Measurements from ENCODE around the gene EAPP. TPM values are rescaled to one million over a fixed set of nuclear protein-coding genes. Genes with fewer than 3 reads are reported as not detected.

EAPP gene
- total and polyA plus RNA-seq, 2 of the 13 experiments (the other 11 are each of a cell fraction or from before 2014, with no cell fraction given) = 68.7 to 110 TPM

DNA sequence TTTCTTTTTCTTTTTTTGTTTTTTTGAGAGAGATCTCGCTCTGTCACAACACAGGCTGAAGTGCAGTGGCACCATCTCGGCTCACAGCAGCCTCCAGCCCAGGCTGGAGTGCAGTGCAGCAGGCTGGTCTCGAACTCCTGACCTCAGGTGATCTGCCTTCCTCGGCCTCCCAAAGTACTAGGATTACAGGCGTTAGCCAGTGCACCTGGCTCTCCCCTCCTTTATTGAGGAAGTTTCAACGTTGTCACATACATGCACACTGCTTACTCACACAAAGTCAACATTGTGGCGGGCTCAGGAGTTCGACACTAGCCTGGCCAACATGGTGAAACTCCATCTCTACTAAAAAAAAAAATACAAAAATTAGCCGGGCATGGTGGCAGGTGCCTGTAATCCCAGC, 32.0 kb downstream of the EAPP start (continued):
- TF ChIP-seq, protein P1, sequence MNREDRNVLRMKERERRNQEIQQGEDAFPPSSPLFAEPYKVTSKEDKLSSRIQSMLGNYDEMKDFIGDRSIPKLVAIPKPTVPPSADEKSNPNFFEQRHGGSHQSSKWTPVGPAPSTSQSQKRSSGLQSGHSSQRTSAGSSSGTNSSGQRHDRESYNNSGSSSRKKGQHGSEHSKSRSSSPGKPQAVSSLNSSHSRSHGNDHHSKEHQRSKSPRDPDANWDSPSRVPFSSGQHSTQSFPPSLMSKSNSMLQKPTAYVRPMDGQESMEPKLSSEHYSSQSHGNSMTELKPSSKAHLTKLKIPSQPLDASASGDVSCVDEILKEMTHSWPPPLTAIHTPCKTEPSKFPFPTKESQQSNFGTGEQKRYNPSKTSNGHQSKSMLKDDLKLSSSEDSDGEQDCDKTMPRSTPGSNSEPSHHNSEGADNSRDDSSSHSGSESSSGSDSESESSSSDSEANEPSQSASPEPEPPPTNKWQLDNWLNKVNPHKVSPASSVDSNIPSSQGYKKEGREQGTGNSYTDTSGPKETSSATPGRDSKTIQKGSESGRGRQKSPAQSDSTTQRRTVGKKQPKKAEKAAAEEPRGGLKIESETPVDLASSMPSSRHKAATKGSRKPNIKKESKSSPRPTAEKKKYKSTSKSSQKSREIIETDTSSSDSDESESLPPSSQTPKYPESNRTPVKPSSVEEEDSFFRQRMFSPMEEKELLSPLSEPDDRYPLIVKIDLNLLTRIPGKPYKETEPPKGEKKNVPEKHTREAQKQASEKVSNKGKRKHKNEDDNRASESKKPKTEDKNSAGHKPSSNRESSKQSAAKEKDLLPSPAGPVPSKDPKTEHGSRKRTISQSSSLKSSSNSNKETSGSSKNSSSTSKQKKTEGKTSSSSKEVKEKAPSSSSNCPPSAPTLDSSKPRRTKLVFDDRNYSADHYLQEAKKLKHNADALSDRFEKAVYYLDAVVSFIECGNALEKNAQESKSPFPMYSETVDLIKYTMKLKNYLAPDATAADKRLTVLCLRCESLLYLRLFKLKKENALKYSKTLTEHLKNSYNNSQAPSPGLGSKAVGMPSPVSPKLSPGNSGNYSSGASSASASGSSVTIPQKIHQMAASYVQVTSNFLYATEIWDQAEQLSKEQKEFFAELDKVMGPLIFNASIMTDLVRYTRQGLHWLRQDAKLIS (CRISPR knock-in tag; IDR thresholded peaks at IDR 0.05) = no peak
- TF ChIP-seq ZNF570 (CRISPR knock-in tag; IDR thresholded peaks at IDR 0.05; ENCODE audit: borderline replicate concordance) (no peak), ADNP (CRISPR knock-in tag; IDR thresholded peaks at IDR 0.05) (peak; percentile 20; the same call in 1 of the 2 replicates), JUN (CRISPR knock-in tag; IDR thresholded peaks at IDR 0.05) (no peak), SIN3B (IDR thresholded peaks at IDR 0.05; ENCODE audit: low read length) (no peak), ZNF703 (CRISPR knock-in tag; IDR thresholded peaks at IDR 0.05; ENCODE audit: borderline replicate concordance) (no peak), SNAPC2 (CRISPR knock-in tag; IDR thresholded peaks at IDR 0.05) (no peak), GATAD2A (CRISPR knock-in tag; IDR thresholded peaks at IDR 0.05) (no peak), NFIC (IDR thresholded peaks at IDR 0.05; ENCODE audit: low read length) (no peak), ZNF652 (CRISPR knock-in tag; IDR thresholded peaks at IDR 0.05; ENCODE audit: borderline replicate concordance, low read depth) (no peak), TBL1XR1 (IDR thresholded peaks at IDR 0.05; ENCODE audit: borderline replicate concordance, low read length, partially characterized antibody) (no peak), NFYB (CRISPR knock-in tag; IDR thresholded peaks at IDR 0.05) (no peak), MBD4 (IDR thresholded peaks at IDR 0.05; ENCODE audit: borderline replicate concordance, low read length) (no peak)
- TF ChIP-seq, protein P2, sequence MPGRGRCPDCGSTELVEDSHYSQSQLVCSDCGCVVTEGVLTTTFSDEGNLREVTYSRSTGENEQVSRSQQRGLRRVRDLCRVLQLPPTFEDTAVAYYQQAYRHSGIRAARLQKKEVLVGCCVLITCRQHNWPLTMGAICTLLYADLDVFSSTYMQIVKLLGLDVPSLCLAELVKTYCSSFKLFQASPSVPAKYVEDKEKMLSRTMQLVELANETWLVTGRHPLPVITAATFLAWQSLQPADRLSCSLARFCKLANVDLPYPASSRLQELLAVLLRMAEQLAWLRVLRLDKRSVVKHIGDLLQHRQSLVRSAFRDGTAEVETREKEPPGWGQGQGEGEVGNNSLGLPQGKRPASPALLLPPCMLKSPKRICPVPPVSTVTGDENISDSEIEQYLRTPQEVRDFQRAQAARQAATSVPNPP (CRISPR knock-in tag; IDR thresholded peaks at IDR 0.05) = no peak
- TF ChIP-seq, protein P3, sequence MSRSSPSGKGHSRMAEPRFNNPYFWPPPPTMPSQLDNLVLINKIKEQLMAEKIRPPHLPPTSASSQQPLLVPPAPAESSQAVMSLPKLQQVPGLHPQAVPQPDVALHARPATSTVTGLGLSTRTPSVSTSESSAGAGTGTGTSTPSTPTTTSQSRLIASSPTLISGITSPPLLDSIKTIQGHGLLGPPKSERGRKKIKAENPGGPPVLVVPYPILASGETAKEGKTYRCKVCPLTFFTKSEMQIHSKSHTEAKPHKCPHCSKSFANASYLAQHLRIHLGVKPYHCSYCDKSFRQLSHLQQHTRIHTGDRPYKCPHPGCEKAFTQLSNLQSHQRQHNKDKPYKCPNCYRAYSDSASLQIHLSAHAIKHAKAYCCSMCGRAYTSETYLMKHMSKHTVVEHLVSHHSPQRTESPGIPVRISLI (CRISPR knock-in tag; IDR thresholded peaks at IDR 0.05; ENCODE audit: borderline replicate concordance) = peak; percentile 86
- TF ChIP-seq, protein P4, sequence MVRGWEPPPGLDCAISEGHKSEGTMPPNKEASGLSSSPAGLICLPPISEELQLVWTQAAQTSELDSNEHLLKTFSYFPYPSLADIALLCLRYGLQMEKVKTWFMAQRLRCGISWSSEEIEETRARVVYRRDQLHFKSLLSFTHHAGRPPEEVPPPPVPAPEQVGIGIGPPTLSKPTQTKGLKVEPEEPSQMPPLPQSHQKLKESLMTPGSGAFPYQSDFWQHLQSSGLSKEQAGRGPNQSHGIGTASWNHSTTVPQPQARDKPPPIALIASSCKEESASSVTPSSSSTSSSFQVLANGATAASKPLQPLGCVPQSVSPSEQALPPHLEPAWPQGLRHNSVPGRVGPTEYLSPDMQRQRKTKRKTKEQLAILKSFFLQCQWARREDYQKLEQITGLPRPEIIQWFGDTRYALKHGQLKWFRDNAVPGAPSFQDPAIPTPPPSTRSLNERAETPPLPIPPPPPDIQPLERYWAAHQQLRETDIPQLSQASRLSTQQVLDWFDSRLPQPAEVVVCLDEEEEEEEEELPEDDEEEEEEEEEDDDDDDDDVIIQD (CRISPR knock-in tag; IDR thresholded peaks at IDR 0.05; ENCODE audit: low read depth) = peak; percentile 37; the same call in 1 of the 2 replicates
- TF ChIP-seq, protein P5, sequence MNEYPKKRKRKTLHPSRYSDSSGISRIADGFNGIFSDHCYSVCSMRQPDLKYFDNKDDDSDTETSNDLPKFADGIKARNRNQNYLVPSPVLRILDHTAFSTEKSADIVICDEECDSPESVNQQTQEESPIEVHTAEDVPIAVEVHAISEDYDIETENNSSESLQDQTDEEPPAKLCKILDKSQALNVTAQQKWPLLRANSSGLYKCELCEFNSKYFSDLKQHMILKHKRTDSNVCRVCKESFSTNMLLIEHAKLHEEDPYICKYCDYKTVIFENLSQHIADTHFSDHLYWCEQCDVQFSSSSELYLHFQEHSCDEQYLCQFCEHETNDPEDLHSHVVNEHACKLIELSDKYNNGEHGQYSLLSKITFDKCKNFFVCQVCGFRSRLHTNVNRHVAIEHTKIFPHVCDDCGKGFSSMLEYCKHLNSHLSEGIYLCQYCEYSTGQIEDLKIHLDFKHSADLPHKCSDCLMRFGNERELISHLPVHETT (CRISPR knock-in tag; conservative IDR thresholded peaks at IDR 0.05) = no peak
- TF ChIP-seq, protein P6, sequence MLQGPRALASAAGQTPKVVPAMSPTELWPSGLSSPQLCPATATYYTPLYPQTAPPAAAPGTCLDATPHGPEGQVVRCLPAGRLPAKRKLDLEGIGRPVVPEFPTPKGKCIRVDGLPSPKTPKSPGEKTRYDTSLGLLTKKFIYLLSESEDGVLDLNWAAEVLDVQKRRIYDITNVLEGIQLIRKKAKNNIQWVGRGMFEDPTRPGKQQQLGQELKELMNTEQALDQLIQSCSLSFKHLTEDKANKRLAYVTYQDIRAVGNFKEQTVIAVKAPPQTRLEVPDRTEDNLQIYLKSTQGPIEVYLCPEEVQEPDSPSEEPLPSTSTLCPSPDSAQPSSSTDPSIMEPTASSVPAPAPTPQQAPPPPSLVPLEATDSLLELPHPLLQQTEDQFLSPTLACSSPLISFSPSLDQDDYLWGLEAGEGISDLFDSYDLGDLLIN (CRISPR knock-in tag; IDR thresholded peaks at IDR 0.05; ENCODE audit: borderline replicate concordance) = no peak
- TF ChIP-seq, protein P7, sequence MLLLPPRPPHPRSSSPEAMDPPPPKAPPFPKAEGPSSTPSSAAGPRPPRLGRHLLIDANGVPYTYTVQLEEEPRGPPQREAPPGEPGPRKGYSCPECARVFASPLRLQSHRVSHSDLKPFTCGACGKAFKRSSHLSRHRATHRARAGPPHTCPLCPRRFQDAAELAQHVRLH (CRISPR knock-in tag; IDR thresholded peaks at IDR 0.05; ENCODE audit: borderline replicate concordance, low read depth) = no peak
